MCF 10A (cell line): ENCODE measurements around the gene CACNA2D3. TPM values are rescaled to one million over a fixed set of nuclear protein-coding genes. Genes with fewer than 3 reads are reported as not detected.

Source experiments
- BruUV-seq: library from RNA; stranded (reverse); fragments of 400-500 nt; replicated peaks from 2 replicates; lab custom pipeline; 2021; lab: Mats Ljungman, UMichigan
- CTCF ChIA-PET: fragments of 300-600 bp; sonication (Branson Sonifier 250); formaldehyde crosslinking; extraction: SDS; loops from one replicate; lab custom pipeline; 2021; ENCODE audit warnings: antibody characterized with exemption, inconsistent platforms; lab: Yijun Ruan, JAX
- POLR2A ChIA-PET: fragments of 300-600, 350-650 bp; sonication (Branson Sonifier 250); formaldehyde crosslinking; extraction: SDS; loops from one replicate; lab custom pipeline; 2020; ENCODE audit warnings: antibody characterized with exemption, inconsistent platforms; lab: Yijun Ruan, JAX
- DNase-seq: peaks from one replicate; pipeline ENCODE4 v3.0.0-alpha.2; 2018; ENCODE audit not compliant: unreplicated experiment
- H3K27ac Mint-ChIP-seq: one replicate; pipeline ENCODE4 v1.8.0; 2022; ENCODE audit warnings: mild to moderate bottlenecking, low read depth, mixed read lengths; ENCODE audit not compliant: unreplicated experiment
- H3K27me3 Mint-ChIP-seq: one replicate; pipeline ENCODE4 v1.8.0; 2022; ENCODE audit warnings: mixed read lengths; ENCODE audit not compliant: insufficient read depth, unreplicated experiment
- H3K36me3 Mint-ChIP-seq: one replicate; pipeline ENCODE4 v1.8.0; 2022; ENCODE audit warnings: mild to moderate bottlenecking, moderate library complexity, mixed read lengths; ENCODE audit not compliant: insufficient read depth, unreplicated experiment
- H3K4me1 Mint-ChIP-seq: one replicate; pipeline ENCODE4 v1.8.0; 2022; ENCODE audit warnings: mixed read lengths; ENCODE audit not compliant: insufficient read depth, unreplicated experiment
- H3K4me3 Mint-ChIP-seq: one replicate; pipeline ENCODE4 v1.8.0; 2022; ENCODE audit warnings: mild to moderate bottlenecking, moderate library complexity, mixed read lengths; ENCODE audit not compliant: unreplicated experiment
- H3K9me3 Mint-ChIP-seq: one replicate; pipeline ENCODE4 v1.8.0; 2022; ENCODE audit warnings: mixed read lengths; ENCODE audit not compliant: unreplicated experiment
- intact Hi-C: fragments of 100-400 bp; cut with micrococcal nuclease; formaldehyde crosslinking; loops from 2 replicates; pipeline ENCODE4 v1.14.1; 2022
- total RNA-seq: library from RNA; stranded (reverse); gene quantifications from 2 replicates; pipeline ENCODE4 v1.2.3, GENCODE V29; 2022
- TF ChIP-seq, protein P1 (sequence below): fragments of 200-600 bp; IDR thresholded peaks from one replicate; pipeline ENCODE4 v1.8.0; 2022; ENCODE audit warnings: antibody characterized with exemption, mild to moderate bottlenecking; ENCODE audit not compliant: unreplicated experiment

Gene CACNA2D3
- total RNA-seq, 1 experiment from 2014 or later, result 2.3 TPM

DNA sequence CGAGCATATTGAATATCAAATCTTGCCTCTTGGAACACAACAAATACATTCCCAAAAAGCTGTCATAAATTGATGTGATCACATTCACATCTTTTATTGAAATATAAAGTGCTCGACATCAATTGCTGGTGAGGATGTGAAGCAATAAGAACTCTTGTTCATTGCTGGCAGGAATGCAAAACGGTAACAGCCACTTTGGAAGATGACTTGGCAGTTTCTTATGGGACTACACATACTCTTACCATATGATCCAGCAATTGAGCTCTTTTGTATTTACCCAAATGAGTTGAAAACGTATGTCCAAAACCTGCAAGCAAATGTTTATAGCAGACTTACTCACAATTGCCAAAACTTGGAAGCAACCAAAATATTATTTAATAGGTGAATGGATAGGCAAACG is 234.9 kb downstream of the CACNA2D3 start:
- Mint-ChIP-seq H3K4me3 (no peak overlapping the region), H3K27me3 (no peaks in the 10 kb centered on the region), H3K27ac (peak overlapping the region; percentile 51), H3K4me1 (peaks cover 35% of the 10 kb centered on the region), H3K9me3 (no peaks in the 10 kb centered on the region), H3K36me3 (no peaks in the 10 kb centered on the region)
- intact Hi-C loops, result no loop called here
- TF ChIP-seq, protein P1, sequence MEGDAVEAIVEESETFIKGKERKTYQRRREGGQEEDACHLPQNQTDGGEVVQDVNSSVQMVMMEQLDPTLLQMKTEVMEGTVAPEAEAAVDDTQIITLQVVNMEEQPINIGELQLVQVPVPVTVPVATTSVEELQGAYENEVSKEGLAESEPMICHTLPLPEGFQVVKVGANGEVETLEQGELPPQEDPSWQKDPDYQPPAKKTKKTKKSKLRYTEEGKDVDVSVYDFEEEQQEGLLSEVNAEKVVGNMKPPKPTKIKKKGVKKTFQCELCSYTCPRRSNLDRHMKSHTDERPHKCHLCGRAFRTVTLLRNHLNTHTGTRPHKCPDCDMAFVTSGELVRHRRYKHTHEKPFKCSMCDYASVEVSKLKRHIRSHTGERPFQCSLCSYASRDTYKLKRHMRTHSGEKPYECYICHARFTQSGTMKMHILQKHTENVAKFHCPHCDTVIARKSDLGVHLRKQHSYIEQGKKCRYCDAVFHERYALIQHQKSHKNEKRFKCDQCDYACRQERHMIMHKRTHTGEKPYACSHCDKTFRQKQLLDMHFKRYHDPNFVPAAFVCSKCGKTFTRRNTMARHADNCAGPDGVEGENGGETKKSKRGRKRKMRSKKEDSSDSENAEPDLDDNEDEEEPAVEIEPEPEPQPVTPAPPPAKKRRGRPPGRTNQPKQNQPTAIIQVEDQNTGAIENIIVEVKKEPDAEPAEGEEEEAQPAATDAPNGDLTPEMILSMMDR, result no peak
- CTCF ChIA-PET, result interaction anchor here (1.2 kb wide), 1 partner anchor 17 kb away, joined by 3 read pairs; no protein-coding TSS in a partner anchor
- BruUV-seq, result no TSS peak
- POLR2A ChIA-PET, result interaction anchor here (0.9 kb wide), 1 partner anchor 37 kb away, joined by 4 read pairs; no protein-coding TSS in a partner anchor
- DNase-seq, result peak; percentile 79

DNA sequence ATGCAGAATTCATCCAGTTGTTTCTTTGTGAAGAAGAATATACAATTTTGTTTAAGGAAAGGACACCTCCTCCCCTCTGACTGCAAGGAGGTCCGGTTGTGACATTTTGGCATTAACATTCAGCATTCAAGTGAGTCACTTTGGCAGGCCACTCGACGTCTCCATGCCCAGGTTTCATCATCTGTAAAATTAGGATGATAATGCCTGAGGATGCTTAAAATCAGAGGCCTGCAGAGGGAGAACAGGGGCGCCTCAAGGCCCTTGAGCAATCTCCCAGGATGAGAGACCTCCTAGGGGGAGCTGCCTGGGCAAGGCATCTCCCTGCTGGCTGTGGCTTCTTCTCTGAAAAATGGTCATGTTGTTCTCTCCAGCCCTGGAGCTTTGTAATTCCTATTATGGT is 236.0 kb downstream of the CACNA2D3 start:
- ChIA-PET POLR2A (no interaction called here), CTCF (interaction anchor here (0.5 to 0.7 kb wide), 3 partner anchors 27 to 249 kb away, joined by 3 to 4 read pairs (median 3); no protein-coding TSS in a partner anchor)
- no peak overlapping the region for H3K4me3 Mint-ChIP-seq
- no peaks in the 10 kb centered on the region for H3K36me3 Mint-ChIP-seq
- peak; percentile 87 for DNase-seq
- H3K4me1 Mint-ChIP-seq, result peaks cover 35% of the 10 kb centered on the region
- intact Hi-C loops, result no loop called here
- BruUV-seq, result no TSS peak
- TF ChIP-seq, protein P1, result no peak
- H3K9me3 Mint-ChIP-seq, result no peaks in the 10 kb centered on the region
- no peaks in the 10 kb centered on the region for H3K27me3 Mint-ChIP-seq
- H3K27ac Mint-ChIP-seq, result peak overlapping the region; percentile 51

DNA sequence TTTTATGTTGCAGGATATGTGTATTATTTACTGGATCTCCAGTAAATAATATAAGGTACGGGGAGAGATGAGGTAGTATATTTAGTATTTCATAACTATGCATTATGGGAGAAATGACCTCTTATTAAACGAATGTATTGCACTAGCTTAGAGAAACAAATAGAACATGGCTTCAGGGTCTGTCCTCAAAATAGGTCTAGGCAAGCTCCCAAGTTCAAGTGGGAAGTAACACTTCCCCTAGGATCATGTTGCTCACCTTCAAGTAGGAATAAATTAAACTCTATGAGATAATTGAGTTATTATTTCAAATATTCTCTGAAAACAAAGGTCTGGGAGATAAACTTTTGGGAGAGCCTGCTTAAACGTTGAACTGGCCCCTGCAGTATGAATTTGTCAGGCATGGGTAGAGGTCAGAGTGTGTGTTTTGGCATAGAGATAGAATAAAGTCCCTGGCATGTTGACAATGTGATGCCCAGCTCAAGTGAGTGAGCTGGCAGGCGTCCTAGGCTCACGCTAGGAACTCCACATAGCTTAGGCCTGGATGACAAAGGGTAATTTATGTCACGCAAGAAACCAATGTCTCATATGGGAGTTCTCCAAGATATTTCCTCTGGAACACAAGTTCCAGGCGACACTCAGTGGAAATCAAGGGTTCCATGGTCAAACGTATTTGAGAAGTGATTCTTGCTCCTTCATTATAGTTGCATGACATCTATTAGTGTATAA is 236.8 kb downstream of the CACNA2D3 start:
- H3K4me1 Mint-ChIP-seq, result peaks cover 35% of the 10 kb centered on the region
- ChIA-PET POLR2A (no interaction called here), CTCF (interaction anchor here (0.5 to 1.0 kb wide), 4 partner anchors 28 to 420 kb away, joined by 3 to 4 read pairs (median 3); no protein-coding TSS in a partner anchor)
- no peak overlapping the region for H3K4me3 Mint-ChIP-seq
- H3K9me3 Mint-ChIP-seq, result no peaks in the 10 kb centered on the region
- DNase-seq, result peak; percentile 84
- H3K27me3 Mint-ChIP-seq, result no peaks in the 10 kb centered on the region
- intact Hi-C loops, result loop anchor here (1.0 kb wide), 1 partner anchor 421 kb away; no protein-coding TSS in a partner anchor
- no peaks in the 10 kb centered on the region for H3K36me3 Mint-ChIP-seq
- peak overlapping the region; percentile 51 for H3K27ac Mint-ChIP-seq
- no TSS peak for BruUV-seq
- TF ChIP-seq, protein P1, result no peak

DNA sequence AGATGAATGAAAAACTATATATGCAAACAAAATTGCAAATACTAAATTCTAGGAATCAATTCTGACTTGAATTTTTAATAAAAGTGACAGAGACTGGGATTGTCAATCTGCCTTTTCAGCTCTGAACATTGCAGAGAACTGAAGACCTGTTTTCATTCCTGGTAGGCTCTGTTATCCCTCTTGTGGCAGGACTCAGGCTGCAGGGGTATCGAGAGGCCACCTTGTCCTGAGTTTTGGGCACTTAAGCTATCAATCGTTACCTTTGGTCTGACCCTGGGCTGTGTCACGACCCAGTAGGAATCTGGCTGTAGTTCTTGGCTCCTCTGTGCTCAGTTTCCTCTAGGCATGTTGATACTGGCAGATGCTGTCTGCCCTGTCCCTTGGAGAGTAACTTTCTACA is 238.0 kb downstream of the CACNA2D3 start:
- H3K27ac Mint-ChIP-seq, result no peak overlapping the region
- ChIA-PET POLR2A (no interaction called here), CTCF (interaction anchor here (0.6 to 1.6 kb wide), 2 partner anchors 10 to 13 kb away, joined by 3 to 5 read pairs; no protein-coding TSS in a partner anchor)
- intact Hi-C loops, result no loop called here
- H3K9me3 Mint-ChIP-seq, result no peaks in the 10 kb centered on the region
- TF ChIP-seq, protein P1, result no peak
- peaks cover 31% of the 10 kb centered on the region for H3K4me1 Mint-ChIP-seq
- H3K27me3 Mint-ChIP-seq, result no peaks in the 10 kb centered on the region
- DNase-seq, result peak; percentile 13
- no peaks in the 10 kb centered on the region for H3K36me3 Mint-ChIP-seq
- no peak overlapping the region for H3K4me3 Mint-ChIP-seq
- BruUV-seq, result no TSS peak
